HG03139 (cell line): Measurements from ENCODE around the gene RBM17.
"Not testable (repeated sequence)": the region's sequence is repeated elsewhere in the genome, so short reads cannot be mapped to it uniquely, and the experiment has no call there.

Experiments
- ATAC-seq: cut with Tn5 transposase; IDR thresholded peaks from one replicate; pipeline ENCODE4 v1.9.1; 2021; ENCODE audit not compliant: unreplicated experiment

Gene RBM17

GRCh38 chr10:6151087-6151977 lies 62.5 kb downstream of the RBM17 start:
- peak; percentile 74 for ATAC-seq

GRCh38 chr10:6153845-6154244 lies 65.0 kb downstream of the RBM17 start:
- ATAC-seq, result no peak

GRCh38 chr10:6154566-6154965 lies 65.7 kb downstream of the RBM17 start:
- no peak for ATAC-seq

DNA sequence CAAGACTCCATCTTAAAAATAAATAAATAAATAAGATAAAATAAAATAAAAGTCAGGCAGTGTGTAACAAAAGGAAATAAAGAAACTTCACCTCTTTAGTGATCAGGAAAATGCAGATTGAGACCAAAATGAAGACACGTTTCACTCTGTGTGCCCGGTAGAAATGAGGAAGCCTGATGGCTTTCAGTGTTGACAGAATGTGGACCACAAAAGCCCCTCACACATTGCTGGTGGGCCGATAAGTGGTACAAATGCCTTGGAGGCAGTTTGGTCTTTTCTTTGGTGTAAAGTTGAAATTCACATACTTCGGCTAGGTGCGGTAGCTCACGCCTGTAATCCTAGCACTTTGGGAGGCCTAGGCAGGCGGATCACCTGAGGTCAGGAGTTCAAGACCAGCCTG lies 69.4 kb downstream of the RBM17 start:
- no peak for ATAC-seq

DNA sequence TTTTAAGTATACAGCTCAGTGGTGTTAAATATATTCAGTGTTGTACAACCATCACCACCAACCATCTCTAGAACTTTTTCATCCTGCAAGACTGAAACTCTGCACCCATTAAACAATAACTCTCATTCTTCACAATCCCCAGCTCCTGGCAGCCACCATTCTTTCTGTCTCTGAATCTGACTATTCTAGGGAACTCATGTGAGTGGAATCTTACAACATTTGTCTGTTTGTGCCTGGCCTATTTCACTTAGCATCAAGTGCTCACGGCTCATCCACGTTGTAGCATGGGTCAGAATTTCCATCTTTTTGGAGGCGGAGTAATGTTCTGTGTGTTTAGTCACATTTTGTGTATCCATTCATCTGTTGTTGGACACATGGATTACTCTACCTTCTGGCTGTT lies 73.1 kb downstream of the RBM17 start:
- no peak for ATAC-seq

DNA sequence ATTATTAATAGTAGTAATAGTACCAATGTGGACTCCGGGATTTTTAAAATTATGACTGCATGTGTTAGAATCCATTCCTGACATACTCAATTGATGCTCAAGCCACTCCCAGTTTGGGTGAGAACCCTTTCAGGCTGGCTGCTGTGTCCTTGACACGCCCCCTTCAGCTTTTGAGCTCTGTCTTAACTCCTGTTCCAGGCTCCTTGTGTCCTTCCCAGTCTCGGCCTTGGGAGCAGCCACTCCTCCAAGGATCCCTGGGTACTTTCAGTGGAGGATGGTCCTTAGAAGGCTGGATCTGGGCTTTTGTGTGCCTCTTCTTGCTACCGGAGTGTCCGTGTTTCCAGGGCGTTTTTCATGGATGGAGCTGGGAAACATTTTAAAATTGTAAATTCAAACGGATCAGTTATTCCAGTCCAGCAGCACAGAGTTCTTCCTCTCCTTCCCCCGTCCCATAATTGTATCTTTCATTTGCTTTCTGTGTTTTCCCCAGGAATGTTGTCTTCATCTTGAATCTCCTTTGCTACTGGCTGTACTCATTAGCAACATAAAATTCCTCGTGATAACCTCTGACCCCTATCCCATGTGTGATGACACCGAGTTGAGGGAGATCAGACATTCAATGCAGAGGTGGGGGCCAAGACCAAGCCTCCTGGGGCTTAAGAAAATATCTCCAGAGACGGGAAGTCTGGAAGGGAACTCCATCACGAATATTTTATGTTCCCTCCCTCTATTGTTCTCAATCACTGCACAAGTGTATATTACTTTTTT lies 73.9 kb downstream of the RBM17 start:
- ATAC-seq, result no peak

- ATAC-seq, result peak; percentile 97
These were observed 74.8 kb downstream of the RBM17 start for GRCh38 chr10:6163364-6164270.

DNA sequence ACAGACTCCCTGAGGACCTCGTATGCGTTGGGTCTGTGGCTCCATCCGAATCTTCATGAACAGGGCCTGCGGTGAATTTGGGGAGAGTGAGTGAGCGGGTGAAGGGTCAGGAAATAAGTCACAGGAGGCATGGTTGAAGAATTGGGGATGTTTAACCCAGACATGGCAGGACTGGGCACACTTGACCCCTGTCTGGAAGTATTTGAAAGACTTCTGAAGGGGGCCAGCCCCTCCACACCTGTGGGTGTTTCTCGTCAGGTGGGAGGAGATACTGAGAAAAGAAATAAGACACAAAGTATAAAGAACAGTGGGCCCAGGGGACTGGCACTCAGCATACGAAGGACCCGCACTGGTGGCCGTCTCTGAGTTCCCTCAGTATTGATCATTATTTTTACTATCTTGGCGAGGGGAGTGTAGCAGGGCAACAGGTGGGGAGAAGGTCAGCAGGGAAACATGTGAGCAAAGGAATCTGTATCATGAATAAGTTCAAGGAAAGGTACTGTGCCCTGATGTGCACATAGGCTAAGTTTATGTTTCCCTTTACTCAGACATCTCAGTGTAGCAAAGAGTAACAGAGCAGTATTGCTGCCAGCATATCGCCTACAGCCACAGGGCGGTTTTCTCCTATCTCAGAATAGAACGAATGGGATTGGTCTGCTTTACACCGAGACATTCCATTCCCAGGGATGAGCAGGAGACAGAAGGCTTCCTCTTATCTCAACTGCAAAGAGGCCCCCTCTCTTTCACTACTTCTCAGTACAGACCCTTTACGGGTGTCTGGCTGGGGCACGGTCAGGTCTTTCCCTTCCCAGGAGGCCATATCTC lies 75.6 kb downstream of the RBM17 start:
- no peak for ATAC-seq

DNA sequence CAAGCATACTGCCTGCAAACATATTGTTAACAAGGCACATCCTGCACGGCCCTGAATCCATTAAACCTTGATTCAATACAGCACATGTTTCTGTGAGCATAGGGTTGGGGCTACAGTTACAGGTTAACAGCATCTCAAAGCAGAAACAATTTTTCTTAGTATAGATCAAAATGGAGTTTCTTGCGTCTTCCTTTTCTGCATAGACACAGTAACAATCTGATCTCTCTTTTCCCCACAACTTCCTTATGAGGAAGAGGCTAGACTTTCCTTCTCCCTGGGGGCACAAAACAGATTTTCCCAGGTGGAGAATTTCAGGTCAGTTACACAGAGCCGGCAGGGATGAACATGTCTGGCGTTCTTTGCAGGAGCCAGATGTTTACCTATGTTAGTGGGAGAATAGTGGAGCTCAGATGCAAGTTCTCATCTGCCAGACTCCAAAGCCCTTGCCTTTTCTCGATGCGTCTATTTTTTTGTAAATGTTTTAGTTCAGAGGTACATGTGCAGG lies 76.4 kb downstream of the RBM17 start:
- no peak for ATAC-seq

- ATAC-seq, result not testable (repeated sequence)
These were observed 77.1 kb downstream of the RBM17 start for GRCh38 chr10:6165933-6166332.
